GM10847 (cell line): Measurements from ENCODE around the gene TMEM243.

Experiments used
- POLR2A ChIP-seq: IDR thresholded peaks from 2 replicates; pipeline ENCODE4 v1.6.1; 2011; ENCODE audit not compliant: insufficient read length; ENCODE audit errors: extremely low read depth

Gene TMEM243

GRCh38 chr7:87148332-87148955 is 71.1 kb downstream of the TMEM243 start:
- no peak for TF ChIP-seq POLR2A

GRCh38 chr7:87147500-87147899 is 72.0 kb downstream of the TMEM243 start:
- TF ChIP-seq POLR2A: no peak

GRCh38 chr7:87146740-87147386 is 72.7 kb downstream of the TMEM243 start:
- no peak for TF ChIP-seq POLR2A
